ENCODE data around the gene INVS. TPM values are rescaled to one million over a fixed set of nuclear protein-coding genes. Genes with fewer than 3 reads are reported as not detected.

Gene INVS
- total RNA-seq, 1 donor from 2014 or later: 34.0 TPM

GRCh38 chr9:100267211-100267610 lies 168.2 kb downstream of the INVS start:
- no peak overlapping the region for H3K4me3 Mint-ChIP-seq
- H3K4me1 Mint-ChIP-seq: no peaks in the 10 kb centered on the region
- no peak overlapping the region for H3K27ac Mint-ChIP-seq
- ATAC-seq (ENCODE audit: low read depth): no peak
- peaks cover 34% of the 10 kb centered on the region for H3K36me3 Mint-ChIP-seq (ENCODE audit: low read depth)
- TF ChIP-seq CTCF (IDR thresholded peaks at IDR 0.05): no peak
- DNase-seq: no peak
- ChIA-PET CTCF (no interaction called here), POLR2A (no interaction called here)
- intact Hi-C loops (cut with micrococcal nuclease): no loop called here
- no peaks in the 10 kb centered on the region for H3K9me3 Mint-ChIP-seq
- no peaks in the 10 kb centered on the region for H3K27me3 Mint-ChIP-seq

GRCh38 chr9:100268271-100268670 lies 169.2 kb downstream of the INVS start:
- CTCF ChIA-PET: no interaction called here
- H3K4me1 Mint-ChIP-seq: no peaks in the 10 kb centered on the region
- no peaks in the 10 kb centered on the region for H3K27me3 Mint-ChIP-seq
- POLR2A ChIA-PET: no interaction called here
- no peak overlapping the region for H3K27ac Mint-ChIP-seq
- intact Hi-C loops (cut with micrococcal nuclease): no loop called here
- TF ChIP-seq CTCF (IDR thresholded peaks at IDR 0.05): no peak
- H3K36me3 Mint-ChIP-seq (ENCODE audit: low read depth): peaks cover 42% of the 10 kb centered on the region
- H3K4me3 Mint-ChIP-seq: no peak overlapping the region
- ATAC-seq (ENCODE audit: low read depth) (no peak), DNase-seq (no peak)
- no peaks in the 10 kb centered on the region for H3K9me3 Mint-ChIP-seq

GRCh38 chr9:100269656-100270055 lies 170.6 kb downstream of the INVS start:
- Mint-ChIP-seq H3K27ac (no peak overlapping the region), H3K36me3 (ENCODE audit: low read depth) (peaks cover 40% of the 10 kb centered on the region), H3K4me3 (no peak overlapping the region), H3K4me1 (no peaks in the 10 kb centered on the region), H3K9me3 (no peaks in the 10 kb centered on the region), H3K27me3 (no peaks in the 10 kb centered on the region)
- intact Hi-C loops (cut with micrococcal nuclease): no loop called here
- ChIA-PET CTCF (no interaction called here), POLR2A (no interaction called here)
- no peak for TF ChIP-seq CTCF (IDR thresholded peaks at IDR 0.05)
- DNase-seq: no peak
- no peak for ATAC-seq (ENCODE audit: low read depth)

GRCh38 chr9:100277166-100277979 lies 178.3 kb downstream of the INVS start:
- no peak for TF ChIP-seq CTCF (IDR thresholded peaks at IDR 0.05)
- DNase-seq (no peak), ATAC-seq (ENCODE audit: low read depth) (no peak)
- ChIA-PET POLR2A (no interaction called here), CTCF (no interaction called here)
- Mint-ChIP-seq H3K4me1 (no peaks in the 10 kb centered on the region), H3K27ac (no peak overlapping the region), H3K4me3 (no peak overlapping the region), H3K36me3 (ENCODE audit: low read depth) (peaks cover 70% of the 10 kb centered on the region), H3K9me3 (no peaks in the 10 kb centered on the region), H3K27me3 (no peaks in the 10 kb centered on the region)
- intact Hi-C loops (cut with micrococcal nuclease): no loop called here

- CTCF ChIA-PET: interaction anchor here (0.6 kb wide), 1 partner anchor 370 kb away, joined by 3 read pairs; no protein-coding TSS in a partner anchor
- POLR2A ChIA-PET: no interaction called here
Observed at GRCh38 chr9:100281066-100281465, 182.0 kb downstream of the INVS start.

More at GRCh38 chr9:100281066-100281465, 182.0 kb downstream of the INVS start:
- Mint-ChIP-seq H3K27me3 (no peaks in the 10 kb centered on the region), H3K36me3 (ENCODE audit: low read depth) (peaks cover 79% of the 10 kb centered on the region), H3K9me3 (peaks cover 10% of the 10 kb centered on the region), H3K4me3 (no peak overlapping the region), H3K4me1 (no peaks in the 10 kb centered on the region), H3K27ac (no peak overlapping the region)
- intact Hi-C loops (cut with micrococcal nuclease): no loop called here
- no peak for TF ChIP-seq CTCF (IDR thresholded peaks at IDR 0.05)
- no peak for ATAC-seq (ENCODE audit: low read depth)
- DNase-seq: no peak
